Measurements from ENCODE around the gene SHLD2.
"Not testable (repeated sequence)": the region's sequence is repeated elsewhere in the genome, so short reads cannot be mapped to it uniquely, and the experiment has no call there.

- not testable (repeated sequence) for TF ChIP-seq EZH2 (IDR thresholded peaks at IDR 0.05; ENCODE audit: insufficient read depth, poor library complexity, severe bottlenecking); EZH2phosphoT487 (IDR thresholded peaks at IDR 0.05; ENCODE audit: insufficient read depth, low read depth)
Measured at GRCh38 chr10:87187573-87187972, 92.6 kb downstream of the SHLD2 start.
